SW480 (cell line): ENCODE data around the gene PLA2G7.

ENCODE experiments used
- DNase-seq: peaks from one replicate; pipeline ENCODE4 v3.0.0-alpha.2; 2016; ENCODE audit warnings: low spot score

PLA2G7 gene

GRCh38 chr6:46688117-46688965 is 46.8 kb downstream of the PLA2G7 start:
- no peak for DNase-seq

DNA sequence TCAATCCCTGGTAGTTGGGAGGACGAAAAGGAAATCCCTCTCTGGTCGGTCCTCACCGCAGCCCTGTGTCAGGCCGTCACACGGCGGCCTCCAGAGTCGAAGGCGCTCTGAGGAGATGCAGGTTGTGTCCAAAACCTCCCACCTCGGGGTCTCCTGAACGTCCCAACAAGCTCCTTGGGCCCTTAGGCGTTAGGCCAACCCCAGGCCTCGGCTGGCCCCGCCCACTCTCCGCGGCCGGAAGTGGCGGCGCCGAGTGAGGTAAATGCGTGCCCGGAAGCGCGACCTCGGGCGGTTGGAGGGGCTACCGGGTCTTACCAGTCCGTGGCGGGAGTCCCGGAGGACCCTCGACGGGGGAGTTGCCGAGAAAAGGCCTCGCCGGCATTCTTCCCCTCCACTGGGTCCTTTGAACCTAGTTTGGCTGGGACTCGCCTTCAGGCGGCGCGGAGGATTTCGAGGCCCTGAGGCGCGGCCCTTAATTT is 47.5 kb downstream of the PLA2G7 start, which contains the start of gene TDRD6:
TSS of gene TDRD6 (plus strand) at position 267 of the 479 bp plus-strand sequence. CDS start 244 bp downstream, outside the sequence.
- DNase-seq: no peak

DNA sequence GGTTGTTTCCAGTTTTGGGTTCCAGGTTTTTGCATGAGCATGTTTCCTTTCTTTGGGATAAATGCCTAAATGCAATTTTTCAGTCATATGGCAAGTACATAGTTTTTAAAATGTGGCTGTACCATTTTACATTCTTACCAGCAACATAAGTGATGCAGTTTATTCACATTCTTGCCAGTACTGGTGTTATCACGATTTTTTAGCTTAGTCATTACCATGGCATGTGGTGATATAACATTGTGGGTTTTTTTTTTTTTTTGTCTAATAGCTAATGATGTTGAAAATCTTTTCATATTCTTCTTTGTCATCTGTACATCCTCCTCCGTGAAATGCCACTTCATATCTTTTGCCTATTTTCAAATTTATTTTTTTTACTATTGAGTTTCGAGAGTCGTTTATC is 50.4 kb downstream of the PLA2G7 start:
- no peak for DNase-seq

GRCh38 chr6:46677314-46677654 is 57.9 kb downstream of the PLA2G7 start:
- no peak for DNase-seq

- DNase-seq: no peak
These were observed 58.4 kb downstream of the PLA2G7 start for GRCh38 chr6:46676604-46677313.

DNA sequence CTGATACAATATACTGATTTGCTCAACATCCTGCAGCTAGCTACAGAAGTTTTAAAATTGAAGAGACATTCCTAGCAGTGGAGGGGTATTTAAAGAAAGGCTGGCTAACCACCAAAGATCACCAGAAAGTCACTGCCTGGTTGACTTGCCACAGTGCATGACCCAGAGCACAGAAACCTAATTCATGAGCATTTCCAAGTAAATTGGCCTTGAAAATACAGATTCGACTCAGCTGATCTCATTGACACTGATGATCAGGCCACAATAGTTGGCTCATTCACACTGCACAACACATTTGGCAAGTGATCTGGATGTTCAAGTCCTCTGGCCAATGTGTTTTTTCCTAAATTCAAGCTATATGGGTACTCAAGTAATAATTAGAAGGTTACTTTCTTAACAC is 60.8 kb downstream of the PLA2G7 start:
- DNase-seq: no peak

GRCh38 chr6:46667377-46667776 is 67.8 kb downstream of the PLA2G7 start:
- no peak for DNase-seq

DNA sequence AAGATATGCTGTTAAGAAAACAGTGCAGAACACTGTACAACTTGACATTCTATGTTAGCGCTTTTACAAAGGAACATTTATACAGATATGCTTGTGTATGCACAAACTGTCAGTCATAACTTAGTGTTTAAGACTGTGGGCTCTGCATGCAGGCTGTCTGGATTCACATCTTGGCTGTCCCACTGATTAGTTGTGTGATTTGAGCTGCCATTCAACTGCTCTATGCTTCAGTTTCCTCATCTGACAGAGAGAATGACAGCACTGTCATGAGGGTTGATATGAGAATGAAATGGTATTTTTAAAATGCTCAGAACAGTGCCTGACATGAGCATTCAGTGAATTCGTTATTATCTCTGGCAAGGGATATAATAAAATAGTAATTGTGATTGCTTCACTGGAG is 73.7 kb downstream of the PLA2G7 start:
- DNase-seq: no peak

GRCh38 chr6:46657642-46658041 is 77.5 kb downstream of the PLA2G7 start:
- no peak for DNase-seq

GRCh38 chr6:46655803-46656202 is 79.4 kb downstream of the PLA2G7 start:
- no peak for DNase-seq
